ENCODE data around the gene ADGB. TPM values are rescaled to one million over a fixed set of nuclear protein-coding genes. Genes with fewer than 3 reads are reported as not detected.

ADGB gene
- total RNA-seq, 1 donor from 2014 or later, result not detected

- DNase-seq (ENCODE audit: low spot score), result no peak
These were observed 29.6 kb downstream of the ADGB start for GRCh38 chr6:146628350-146628749.

GRCh38 chr6:146634022-146634421 lies 35.2 kb downstream of the ADGB start:
- no peak for DNase-seq (ENCODE audit: low spot score)

GRCh38 chr6:146635165-146635564 lies 36.4 kb downstream of the ADGB start:
- no peak for DNase-seq (ENCODE audit: low spot score)

GRCh38 chr6:146636481-146636880 lies 37.7 kb downstream of the ADGB start:
- no peak for DNase-seq (ENCODE audit: low spot score)

GRCh38 chr6:146642921-146643320 lies 44.1 kb downstream of the ADGB start:
- no peak for DNase-seq (ENCODE audit: low spot score)

- no peak for DNase-seq (ENCODE audit: low spot score)
These were observed 52.2 kb downstream of the ADGB start for GRCh38 chr6:146650799-146651481.

- DNase-seq (ENCODE audit: low spot score), result no peak
These were observed 52.7 kb downstream of the ADGB start for GRCh38 chr6:146651482-146651863.

GRCh38 chr6:146657432-146657831 lies 58.7 kb downstream of the ADGB start:
- DNase-seq (ENCODE audit: low spot score), result no peak

- DNase-seq (ENCODE audit: low spot score), result no peak
These were observed 66.1 kb downstream of the ADGB start for GRCh38 chr6:146664871-146665360.

GRCh38 chr6:146666909-146667308 lies 68.1 kb downstream of the ADGB start:
- DNase-seq (ENCODE audit: low spot score), result no peak

GRCh38 chr6:146670161-146670560 lies 71.4 kb downstream of the ADGB start:
- DNase-seq (ENCODE audit: low spot score), result no peak

GRCh38 chr6:146673069-146673468 lies 74.3 kb downstream of the ADGB start:
- no peak for DNase-seq (ENCODE audit: low spot score)

- no peak for DNase-seq (ENCODE audit: low spot score)
These were observed 80.6 kb downstream of the ADGB start for GRCh38 chr6:146679386-146679785.

GRCh38 chr6:146682919-146683318 lies 84.1 kb downstream of the ADGB start:
- DNase-seq (ENCODE audit: low spot score), result no peak

- DNase-seq (ENCODE audit: low spot score), result no peak
These were observed 91.0 kb downstream of the ADGB start for GRCh38 chr6:146689806-146690205.

GRCh38 chr6:146693342-146693741 lies 94.6 kb downstream of the ADGB start:
- no peak for DNase-seq (ENCODE audit: low spot score)

GRCh38 chr6:146697921-146698320 lies 99.1 kb downstream of the ADGB start:
- DNase-seq (ENCODE audit: low spot score), result no peak

GRCh38 chr6:146700078-146700686 lies 101.4 kb downstream of the ADGB start:
- no peak for DNase-seq (ENCODE audit: low spot score)

- no peak for DNase-seq (ENCODE audit: low spot score)
These were observed 102.9 kb downstream of the ADGB start for GRCh38 chr6:146701632-146702031.

- no peak for DNase-seq (ENCODE audit: low spot score)
These were observed 110.4 kb downstream of the ADGB start for GRCh38 chr6:146709036-146709622.

- no peak for DNase-seq (ENCODE audit: low spot score)
These were observed 120.6 kb downstream of the ADGB start for GRCh38 chr6:146719387-146719786.

- DNase-seq (ENCODE audit: low spot score), result no peak
These were observed 140.9 kb downstream of the ADGB start for GRCh38 chr6:146739696-146740095.

GRCh38 chr6:146741609-146742008 lies 142.8 kb downstream of the ADGB start:
- no peak for DNase-seq (ENCODE audit: low spot score)
